Small intestine (tissue), 7 donors: ENCODE results near the gene TPSG1. TPM values are rescaled to one million over a fixed set of nuclear protein-coding genes. Genes with fewer than 3 reads are reported as not detected.

ENCODE experiments used
- DNase-seq, 2 donors: peaks; one replicate each; pipeline versions ENCODE4 v3.0.0 to v3.0.0-alpha.2; 2013
- FAIRE-seq: peaks from 2 replicates; lab custom pipeline; 2012; peaks lifted over from hg19 to GRCh38; lab: Jason Lieb, UNC
- H3K27ac ChIP-seq, 3 donors: one replicate each; pipeline ENCODE4 v1.5.1; 2013; ENCODE audit warnings: low read length in 2 of 3, mild to moderate bottlenecking in 2 of 3, control low read depth in 1 of 3, inconsistent platforms in 1 of 3, low read depth in 1 of 3, moderate library complexity in 1 of 3
- H3K27me3 ChIP-seq, 3 donors: one replicate each; pipeline ENCODE4 v1.6.1; 2013; ENCODE audit warnings: low read length in 3 of 3, inconsistent platforms in 1 of 3; ENCODE audit not compliant: control insufficient read depth in 3 of 3, insufficient read depth in 3 of 3
- H3K36me3 ChIP-seq, 3 donors: one replicate each; pipeline ENCODE4 v1.6.1; 2013; ENCODE audit warnings: low read length in 3 of 3, inconsistent platforms in 1 of 3, low read depth in 1 of 3, mild to moderate bottlenecking in 1 of 3, moderate library complexity in 1 of 3; ENCODE audit not compliant: control insufficient read depth in 3 of 3, insufficient read depth in 2 of 3
- H3K4me1 ChIP-seq, 3 donors: one replicate each; pipeline ENCODE4 v1.6.1; 2013; ENCODE audit warnings: low read length in 2 of 3, inconsistent platforms in 1 of 3, low read depth in 1 of 3, mild to moderate bottlenecking in 1 of 3, moderate library complexity in 1 of 3; ENCODE audit not compliant: control insufficient read depth in 3 of 3, insufficient read depth in 2 of 3
- H3K4me3 ChIP-seq, 3 donors: one replicate each; pipeline ENCODE4 v1.5.1; 2013; ENCODE audit warnings: low read length in 3 of 3, control low read depth in 1 of 3, inconsistent platforms in 1 of 3, low read depth in 1 of 3, mild to moderate bottlenecking in 1 of 3, moderate library complexity in 1 of 3
- H3K9me3 ChIP-seq, 2 donors: one replicate each; pipeline ENCODE4 v1.6.1; 2013; ENCODE audit warnings: low read depth in 1 of 2, low read length in 1 of 2; ENCODE audit not compliant: control insufficient read depth in 2 of 2, insufficient read depth in 1 of 2
- WGBS, 3 donors: extraction: QIAGEN DNeasy Blood & Tissue Kit; methylation state at CpG; one replicate each; pipeline ENCODE4 v1.1.7; 2013; 5-methylcytosine and 5-hydroxymethylcytosine counted together
- polyA plus RNA-seq, 4 donors: library from polyadenylated mRNA; stranded (reverse) in 3 of 4; unstranded in 1 of 4; fragments of 200-250 nt in 3 of 4; fragments of 120-200 nt in 1 of 4; gene quantifications; one replicate each; pipeline versions ENCODE4 v1.2.1 to v1.2.3, GENCODE V29; 2013
- donor health status: healthy with polysubstance abuse.
- donor health status: control.
- donor health status: control.
- donor health status: Bipolar disorder and iron deficiency.
- donor health status: healthy.

The TPSG1 gene
- polyA plus RNA-seq, 4 donors = 3.3 to 40.9 (median 14.0) TPM

- H3K27ac ChIP-seq = no peak overlapping the region
- FAIRE-seq = no peak
Observed at GRCh38 chr16:1175566-1176279, 49.3 kb downstream of the TPSG1 start.

GRCh38 chr16:1174477-1175357, 50.4 kb downstream of the TPSG1 start:
- Histone ChIP-seq H3K36me3 (no peaks in the 10 kb centered on the region), H3K4me1 (peaks cover 0 to 5% (median 4%) of the 10 kb centered on the region in 3 donors), H3K9me3 (no peaks in the 10 kb centered on the region), H3K27ac (peak overlapping the region in 1 of 3 donors; percentile 5), H3K4me3 (no peak overlapping the region), H3K27me3 (no peaks in the 10 kb centered on the region)
- no peak for DNase-seq
- WGBS, 3 donors = 42 to 64% (median 55%) methylated on average over 33 to 38 of the region's 38 CpGs
- FAIRE-seq = no peak

More at GRCh38 chr16:1175566-1176279, 49.3 kb downstream of the TPSG1 start:
- 72 to 81% (median 74%) methylated on average over 28 to 29 of the region's 29 CpGs for WGBS, 3 donors
- H3K4me3 ChIP-seq = no peak overlapping the region
- peaks cover 0 to 4% (median 0%) of the 10 kb centered on the region in 3 donors for H3K4me1 ChIP-seq
- no peaks in the 10 kb centered on the region for H3K9me3 ChIP-seq
- H3K27me3 ChIP-seq = no peaks in the 10 kb centered on the region
- DNase-seq = no peak
- H3K36me3 ChIP-seq = no peaks in the 10 kb centered on the region

GRCh38 chr16:1173788-1174451, 51.1 kb downstream of the TPSG1 start:
- Histone ChIP-seq H3K27ac (no peak overlapping the region), H3K9me3 (no peaks in the 10 kb centered on the region), H3K36me3 (no peaks in the 10 kb centered on the region), H3K4me1 (peaks cover 0 to 7% (median 4%) of the 10 kb centered on the region in 3 donors), H3K4me3 (no peak overlapping the region), H3K27me3 (no peaks in the 10 kb centered on the region)
- DNase-seq (no peak), FAIRE-seq (no peak)
- WGBS, 3 donors = 57 to 76% (median 66%) methylated on average over 14 of the region's 14 CpGs

GRCh38 chr16:1172651-1173050, 52.4 kb downstream of the TPSG1 start:
- WGBS, 3 donors = 56 to 72% (median 58%) methylated on average over 9 to 13 of the region's 13 CpGs
- DNase-seq (no peak), FAIRE-seq (no peak)
- Histone ChIP-seq H3K4me3 (no peak overlapping the region), H3K27ac (no peak overlapping the region), H3K36me3 (no peaks in the 10 kb centered on the region), H3K27me3 (peaks cover 0 to under 1% (median 0%) of the 10 kb centered on the region in 3 donors), H3K4me1 (peaks cover 0 to 7% (median 4%) of the 10 kb centered on the region in 3 donors), H3K9me3 (no peaks in the 10 kb centered on the region)

GRCh38 chr16:1171854-1172428, 53.1 kb downstream of the TPSG1 start:
- Histone ChIP-seq H3K36me3 (no peaks in the 10 kb centered on the region), H3K27ac (no peak overlapping the region), H3K4me1 (peaks cover 0 to 7% (median 4%) of the 10 kb centered on the region in 3 donors), H3K9me3 (no peaks in the 10 kb centered on the region), H3K27me3 (peaks cover 0 to 4% (median 0%) of the 10 kb centered on the region in 3 donors), H3K4me3 (no peak overlapping the region)
- DNase-seq = no peak
- FAIRE-seq = no peak
- WGBS, 3 donors = 74 to 84% (median 80%) methylated on average over 31 to 36 of the region's 36 CpGs

Other genes with a start within 250 kb of the TPSG1 start
- gene SOX8, start 243.5 kb downstream of the TPSG1 start, polyA plus RNA-seq = 1 to 10 TPM in 2 of 4 donors, under 1 TPM in 1, not detected in 1; 0.27 to 2.1 (median 1.0) TPM
- under 1 TPM in 2 of 4 donors, not detected in 2; 0.24 to 0.87 TPM for gene SSTR5, start 152.5 kb downstream of the TPSG1 start, polyA plus RNA-seq
- under 1 TPM in 1 of 4 donors, not detected in 3; 0.07 TPM for gene C1QTNF8, start 129.0 kb downstream of the TPSG1 start, polyA plus RNA-seq
- gene CACNA1H, start 72.2 kb downstream of the TPSG1 start, polyA plus RNA-seq = 1 to 10 TPM in 3 of 4 donors, under 1 TPM in 1; 0.22 to 7.0 (median 3.2) TPM
- gene TPSB2, start 4.9 kb upstream of the TPSG1 start, polyA plus RNA-seq = 10 to 100 TPM in 2 of 4 donors, 1 to 10 TPM in 1, under 1 TPM in 1; 0.47 to 58.7 (median 20.5) TPM
- gene TPSAB1, start 15.4 kb upstream of the TPSG1 start, polyA plus RNA-seq = 10 to 100 TPM in 2 of 4 donors, 1 to 10 TPM in 1, under 1 TPM in 1; 0.10 to 50.5 (median 15.4) TPM
- gene TPSD1, start 30.8 kb upstream of the TPSG1 start, polyA plus RNA-seq = 1 to 10 TPM in 1 of 4 donors, under 1 TPM in 2, not detected in 1; 0.06 to 1.3 (median 0.81) TPM
- gene UBE2I, start 84.4 kb upstream of the TPSG1 start, polyA plus RNA-seq = 100 to 1,000 TPM in 1 of 4 donors, 10 to 100 TPM in 3; 38.7 to 123 (median 64.8) TPM
- gene BAIAP3, start 108.4 kb upstream of the TPSG1 start, polyA plus RNA-seq = 10 to 100 TPM in 1 of 4 donors, 1 to 10 TPM in 3; 4.5 to 10.5 (median 7.0) TPM
- gene TSR3, start 126.6 kb upstream of the TPSG1 start, polyA plus RNA-seq = 10 to 100 TPM; 38.7 to 67.8 (median 57.3) TPM
- 10 to 100 TPM; 34.3 to 84.7 (median 43.9) TPM for gene GNPTG, start 126.7 kb upstream of the TPSG1 start, polyA plus RNA-seq
- gene UNKL, start 189.4 kb upstream of the TPSG1 start, polyA plus RNA-seq = 10 to 100 TPM in 1 of 4 donors, 1 to 10 TPM in 3; 1.9 to 21.1 (median 4.6) TPM
- gene UQCC4, start 195.5 kb upstream of the TPSG1 start, polyA plus RNA-seq = 10 to 100 TPM; 15.1 to 36.1 (median 28.2) TPM
- gene PERCC1, start 205.8 kb upstream of the TPSG1 start, polyA plus RNA-seq = under 1 TPM in 2 of 4 donors, not detected in 2; 0.58 to 0.69 TPM
- 1 to 10 TPM in 2 of 4 donors, under 1 TPM in 1, not detected in 1; 0.76 to 1.4 (median 1.4) TPM for gene CCDC154, start 219.3 kb upstream of the TPSG1 start, polyA plus RNA-seq
- gene CLCN7, start 249.8 kb upstream of the TPSG1 start, polyA plus RNA-seq = 10 to 100 TPM; 28.4 to 88.3 (median 42.8) TPM